DMS153 treated with DMSO at 0.1 percent for 48 hours (cell line): Measurements from ENCODE around the gene AP2B1.

Experiments
- DNase-seq: peaks from one replicate; lab custom pipeline; 2025; ENCODE audit not compliant: unreplicated experiment; lab: John Stamatoyannopoulos, UW

The AP2B1 gene

DNA sequence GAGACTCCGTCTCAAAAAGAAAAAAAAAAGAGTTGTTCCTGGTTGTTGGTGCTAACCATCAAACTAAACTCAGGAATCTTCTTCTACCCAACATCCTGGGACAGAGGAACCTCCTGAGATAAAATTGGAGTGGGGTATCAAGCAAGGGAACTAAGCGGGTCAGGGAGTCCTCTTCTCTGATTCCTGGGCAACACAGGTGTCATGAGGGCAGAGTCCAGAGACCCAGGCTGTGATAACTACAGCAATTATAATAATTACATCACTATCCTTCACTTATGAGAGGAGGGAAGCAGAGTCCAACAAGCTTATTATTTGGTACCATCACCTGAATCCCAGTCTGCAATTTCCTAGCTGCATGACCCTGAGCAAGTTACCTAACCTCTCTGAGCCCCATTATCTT lies 181.7 kb downstream of the AP2B1 start:
- no peak for DNase-seq

DNA sequence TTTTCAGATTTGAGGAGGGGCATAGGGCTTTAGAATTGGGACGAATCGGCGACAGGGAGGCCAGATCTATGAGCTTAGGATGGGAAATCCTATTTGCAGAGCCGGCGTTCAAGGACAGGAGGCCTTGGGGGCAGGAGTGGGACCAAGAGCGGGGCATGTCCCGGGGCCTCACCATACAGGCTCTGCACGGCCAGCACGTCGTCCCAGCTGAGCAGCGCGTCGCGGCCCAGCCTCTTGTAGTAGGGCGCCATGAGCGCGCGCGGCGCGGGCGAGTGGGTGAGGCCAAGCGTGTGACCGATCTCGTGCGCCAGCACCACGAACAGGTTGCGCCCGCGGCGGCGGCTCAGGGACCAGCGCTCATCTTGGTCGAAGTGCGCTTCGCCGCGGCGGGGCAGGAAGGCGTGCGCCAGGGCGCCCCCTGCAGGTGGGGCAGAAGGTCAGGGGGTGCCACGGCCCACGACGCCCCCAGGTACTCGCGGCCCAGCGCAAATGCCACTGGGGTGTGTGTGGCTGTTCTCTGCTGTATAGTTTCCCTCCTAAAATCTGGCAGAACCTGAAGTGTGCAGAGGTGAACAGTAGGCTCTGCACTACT lies 182.9 kb downstream of the AP2B1 start:
- no peak for DNase-seq

DNA sequence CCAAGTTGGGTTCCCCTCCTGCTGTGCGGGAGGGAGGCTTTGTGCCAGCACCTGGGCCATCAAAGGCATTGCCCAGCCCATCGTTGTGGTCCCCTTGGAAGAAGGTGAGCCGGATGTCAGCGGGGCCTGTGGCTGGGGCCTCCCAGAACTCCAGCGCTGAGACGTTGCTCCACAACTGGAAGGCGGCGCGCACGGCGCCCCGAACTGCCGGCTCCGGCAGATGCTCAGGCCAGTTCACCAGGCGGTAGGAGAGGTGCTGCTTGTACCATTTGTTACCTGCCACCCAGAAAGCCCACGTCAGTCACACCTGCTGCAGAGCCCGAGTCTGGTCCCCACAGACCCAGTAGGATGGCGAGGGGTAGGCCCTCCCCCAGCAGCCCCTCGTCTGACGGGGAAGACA lies 186.0 kb downstream of the AP2B1 start:
- DNase-seq = no peak

DNA sequence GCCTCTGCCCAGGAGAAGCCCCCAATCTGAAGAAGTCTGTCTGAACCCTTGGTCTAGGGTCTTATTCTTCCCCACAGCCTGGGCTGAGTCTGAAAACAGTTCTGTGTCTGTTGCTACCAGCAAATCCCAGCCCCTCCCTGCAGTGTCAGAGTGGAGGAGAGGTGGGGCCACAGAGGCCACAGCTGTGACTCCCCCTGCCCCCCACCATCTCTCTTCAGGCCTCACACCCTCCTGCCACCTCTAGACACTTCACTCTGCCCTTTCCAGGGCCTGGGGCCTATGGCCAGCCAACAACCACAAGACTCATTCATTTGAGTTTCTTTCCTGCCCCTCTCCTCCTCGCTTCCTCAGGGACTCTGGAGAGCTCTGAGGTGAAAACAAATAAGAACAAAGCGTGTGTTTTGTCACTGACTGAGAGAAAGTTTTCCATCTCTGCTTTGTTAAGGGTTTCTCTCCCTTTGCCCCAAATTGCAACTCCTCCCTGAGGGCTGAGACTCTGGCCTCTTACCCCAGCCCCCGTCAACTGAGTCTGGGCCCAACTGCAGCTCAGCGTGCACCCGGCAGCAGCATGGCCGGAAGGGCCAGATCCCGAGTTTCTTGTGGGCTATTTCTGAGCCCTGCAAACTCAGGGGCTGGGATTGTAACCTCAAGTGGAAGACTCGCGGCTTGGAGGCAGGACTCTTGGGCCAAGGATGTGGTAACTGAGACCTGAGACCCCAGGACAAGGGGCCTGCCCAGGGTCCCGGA lies 186.7 kb downstream of the AP2B1 start:
- no peak for DNase-seq

DNA sequence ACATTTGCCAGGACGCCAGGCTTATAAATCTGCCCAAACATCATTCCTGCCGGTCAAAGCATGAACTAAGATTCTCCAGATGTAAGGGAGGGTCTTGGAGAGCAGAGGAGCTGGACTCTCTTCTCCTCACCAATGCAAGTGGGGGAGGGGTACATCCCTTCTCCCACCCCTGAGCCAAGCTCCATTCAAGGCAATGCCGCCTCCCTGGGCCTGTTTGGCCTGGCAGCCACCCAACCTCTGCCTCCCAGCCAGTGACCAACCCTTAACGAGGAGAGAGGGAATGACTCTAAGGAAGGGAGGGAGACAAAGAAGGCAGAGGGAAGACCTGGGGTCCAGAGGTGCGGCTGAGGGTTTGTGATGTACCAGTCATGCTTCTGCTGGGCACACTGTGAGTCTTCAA lies 187.4 kb downstream of the AP2B1 start:
- no peak for DNase-seq

DNA sequence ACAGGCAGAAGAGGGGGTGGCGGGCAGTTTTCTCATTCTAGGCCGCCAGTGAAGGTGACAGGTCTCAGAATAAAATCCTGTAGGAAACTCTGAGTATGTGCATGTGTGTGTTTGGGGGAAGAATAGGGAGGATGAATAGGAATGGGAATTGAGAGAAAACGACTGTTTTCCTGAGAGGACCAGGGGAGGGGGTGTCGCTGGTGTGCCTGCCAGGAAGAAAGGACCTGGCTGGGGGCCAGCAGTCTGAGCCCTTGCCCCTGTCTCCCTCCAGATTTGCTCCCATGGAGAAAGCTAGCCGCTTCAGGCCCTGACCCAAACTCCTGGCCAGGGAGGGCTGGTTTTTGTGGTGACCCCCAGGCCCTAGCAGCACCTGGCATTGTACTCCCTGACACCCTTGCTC lies 187.9 kb downstream of the AP2B1 start:
- DNase-seq = no peak

DNA sequence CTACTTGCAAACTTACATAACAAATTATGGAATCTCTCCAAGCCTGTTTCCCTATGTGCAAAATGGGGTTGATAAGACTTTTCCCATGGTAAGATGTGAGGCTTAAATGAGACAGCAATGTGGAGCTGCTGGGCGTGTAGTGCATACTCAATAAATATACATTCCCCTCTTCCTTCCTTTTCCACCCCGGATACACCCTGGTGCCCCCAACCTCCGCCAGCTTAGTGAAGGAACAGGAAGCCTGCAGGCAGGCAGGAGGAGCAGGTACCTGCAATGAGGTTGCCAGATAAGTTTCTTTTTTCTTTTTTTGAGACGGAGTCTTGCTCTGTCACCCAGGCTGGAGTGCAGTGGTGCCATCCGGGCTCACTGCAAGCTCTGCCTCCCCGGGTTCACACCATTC lies 188.5 kb downstream of the AP2B1 start:
- DNase-seq = no peak
